A549 (cell line): ENCODE data around the gene OBSL1. TPM values are rescaled to one million over a fixed set of nuclear protein-coding genes. Genes with fewer than 3 reads are reported as not detected.

ENCODE experiments used
- ATAC-seq, 2 experiments: fragments of 200-7000 bp in 1 of 2; fragments of >200 bp in 1 of 2; cut with Nextera tagmentation in 1 of 2; cut with Tn5 transposase in 1 of 2; 3 replicates each; pipeline versions ENCODE4 v1.8.0 to v1.9.1; 2018 to 2020; ENCODE audit warnings: mild to moderate bottlenecking in 1 of 2, moderate library complexity in 1 of 2
- CTCF ChIA-PET: fragments of 300-600 bp; sonication (Branson Sonifier 250); formaldehyde crosslinking; extraction: SDS; loops from one replicate; lab custom pipeline; 2021; ENCODE audit warnings: antibody characterized with exemption, inconsistent platforms; lab: Yijun Ruan, JAX
- POLR2A ChIA-PET: fragments of 350-600 bp; formaldehyde crosslinking; extraction: SDS; loops from one replicate; lab custom pipeline; 2021; ENCODE audit warnings: antibody characterized with exemption, inconsistent platforms; lab: Yijun Ruan, JAX
- DNase-seq, 2 experiments: peaks; one replicate each; pipeline versions ENCODE4 v3.0.0 to v3.0.0-alpha.2; 2011 to 2016; ENCODE audit warnings: low read depth in 1 of 2, low spot score in 1 of 2
- FAIRE-seq: peaks from 2 replicates; lab custom pipeline; 2011; peaks lifted over from hg19 to GRCh38; lab: Jason Lieb, UNC
- H3K27ac ChIP-seq, 2 experiments: fragments of >200 bp; sonication (Bioruptor Twin); formaldehyde crosslinking; 3 replicates each; pipeline ENCODE4 v1.5.1; 2016 to 2017
- H3K4me1 ChIP-seq: fragments of >200 bp; sonication (Bioruptor Twin); formaldehyde crosslinking; 3 replicates; pipeline ENCODE4 v1.6.1; 2016
- H3K4me2 ChIP-seq: fragments of >200 bp; sonication (Bioruptor Twin); formaldehyde crosslinking; 3 replicates; pipeline ENCODE4 v1.6.1; 2016
- H3K4me3 ChIP-seq: fragments of >200 bp; sonication (Bioruptor Twin); formaldehyde crosslinking; 3 replicates; pipeline ENCODE4 v1.5.1; 2016
- H3K9me3 ChIP-seq: fragments of >200 bp; sonication (Bioruptor Twin); formaldehyde crosslinking; 3 replicates; pipeline ENCODE4 v1.6.1; 2016
- BHLHE40 ChIP-seq: IDR thresholded peaks from 2 replicates; pipeline ENCODE4 v1.6.1; 2012; ENCODE audit warnings: low read depth, low read length, inconsistent platforms
- CBX2 ChIP-seq: fragments of 200-600 bp; sonication (generic); IDR thresholded peaks from 2 replicates; pipeline ENCODE4 v1.6.1; 2016; ENCODE audit warnings: low read depth, mild to moderate bottlenecking, borderline replicate concordance
- CBX8 ChIP-seq: fragments of 200-600 bp; sonication (generic); IDR thresholded peaks from 2 replicates; pipeline ENCODE4 v1.6.1; 2016
- CEBPB ChIP-seq, 2 experiments: fragments of >200 bp in 1 of 2; sonication (Bioruptor Twin) in 1 of 2; formaldehyde crosslinking in 1 of 2; IDR thresholded peaks; 2 replicates each; pipeline ENCODE4 v1.6.1; 2012 to 2016
- CHD2 ChIP-seq: fragments of 150-350 bp; IDR thresholded peaks from 2 replicates; pipeline ENCODE4 v1.6.1; 2014; ENCODE audit warnings: low read length; ENCODE audit not compliant: partially characterized antibody
- FOSB ChIP-seq: fragments of 250-450 bp; sonication (Bioruptor Pico); IDR thresholded peaks from 2 replicates; pipeline ENCODE4 v1.5.0; 2020; ENCODE audit warnings: mild to moderate bottlenecking, moderate library complexity
- FOXS1 ChIP-seq: fragments of 250-450 bp; sonication (Bioruptor Pico); IDR thresholded peaks from 2 replicates; pipeline ENCODE4 v1.5.0; 2020; ENCODE audit warnings: mild to moderate bottlenecking, moderate library complexity
- HDAC2 ChIP-seq: fragments of 200-600 bp; sonication (generic); IDR thresholded peaks from 2 replicates; pipeline ENCODE4 v1.6.1; 2016
- HOXA7 ChIP-seq: fragments of 250-450 bp; sonication (Bioruptor Pico); IDR thresholded peaks from 2 replicates; pipeline ENCODE4 v1.5.0; 2020; ENCODE audit warnings: mild to moderate bottlenecking, moderate library complexity
- HOXB5 ChIP-seq: fragments of 250-450 bp; sonication (Bioruptor Pico); IDR thresholded peaks from 2 replicates; pipeline ENCODE4 v1.5.0; 2020; ENCODE audit warnings: mild to moderate bottlenecking, moderate library complexity
- MAFK ChIP-seq: fragments of 450-650 bp; IDR thresholded peaks from 2 replicates; pipeline ENCODE4 v1.6.1; 2014; ENCODE audit not compliant: partially characterized antibody
- MYC ChIP-seq: IDR thresholded peaks from 2 replicates; pipeline ENCODE4 v1.6.1; 2012; ENCODE audit warnings: mild to moderate bottlenecking, inconsistent platforms, low read length, improper control_type of control experiment, borderline replicate concordance
- NPAS2 ChIP-seq: fragments of 250-450 bp; sonication (Bioruptor Pico); IDR thresholded peaks from 2 replicates; pipeline ENCODE4 v1.8.0; 2022; ENCODE audit warnings: mild to moderate bottlenecking, moderate library complexity, borderline replicate concordance
- POLR2A ChIP-seq: IDR thresholded peaks from 2 replicates; pipeline ENCODE4 v1.6.1; 2012; ENCODE audit warnings: mild to moderate bottlenecking, low read length
- RARB ChIP-seq: fragments of 250-450 bp; sonication (Bioruptor Pico); IDR thresholded peaks from 2 replicates; pipeline ENCODE4 v1.8.0; 2021; ENCODE audit warnings: mild to moderate bottlenecking, moderate library complexity
- RFX5 ChIP-seq: fragments of 450-650 bp; IDR thresholded peaks from 2 replicates; pipeline ENCODE4 v1.7.1; 2014; ENCODE audit warnings: antibody characterized with exemption, mild to moderate bottlenecking, moderate library complexity
- SMC3 ChIP-seq: fragments of >200 bp; sonication (Bioruptor Twin); formaldehyde crosslinking; IDR thresholded peaks from 3 replicates; pipeline ENCODE4 v1.6.1; 2018; ENCODE audit warnings: inconsistent platforms
- SREBF2 ChIP-seq: fragments of 450-650 bp; IDR thresholded peaks from 2 replicates; pipeline ENCODE4 v1.6.1; 2014; ENCODE audit warnings: mild to moderate bottlenecking, moderate library complexity
- ZC3H11A ChIP-seq: fragments of 450-650 bp; IDR thresholded peaks from 2 replicates; pipeline ENCODE4 v1.6.1; 2014; ENCODE audit warnings: antibody characterized with exemption, mild to moderate bottlenecking
- ZFP36 ChIP-seq: fragments of 450-650 bp; IDR thresholded peaks from 2 replicates; pipeline ENCODE4 v1.6.1; 2014; ENCODE audit warnings: borderline replicate concordance; ENCODE audit not compliant: partially characterized antibody
- ZSCAN20 ChIP-seq: fragments of 250-450 bp; sonication (Bioruptor Pico); IDR thresholded peaks from 2 replicates; pipeline ENCODE4 v1.8.0; 2022; ENCODE audit warnings: mild to moderate bottlenecking, moderate library complexity
- WGBS: methylation state at CpG from one replicate; pipeline ENCODE4 v1.1.6; 2017; ENCODE audit errors: missing lambda C conversion rate; 5-methylcytosine and 5-hydroxymethylcytosine counted together
- polyA plus RNA-seq, 4 experiments: library from polyadenylated mRNA; depleted of rRNA in 3 of 4; stranded (reverse); fragments of >200 nt; fragmentation: RNase III in 1 of 4; extraction: RNeasy Plus Mini Kit Qiagen cat#74134 plus additional on column Dnase treatment in 1 of 4; gene quantifications; 2 replicates in 3 of 4; 3 replicates in 1 of 4; pipeline ENCODE4 v1.2.3, GENCODE V29; 2011 to 2017
- TF ChIP-seq, protein P1 (sequence below): fragments of >200 bp; sonication (Bioruptor Twin); formaldehyde crosslinking; IDR thresholded peaks from 2 replicates; pipeline ENCODE4 v1.6.1; 2016
- TF ChIP-seq, protein P2 (sequence below): IDR thresholded peaks from 2 replicates; pipeline ENCODE4 v1.6.1; 2012
- TF ChIP-seq, protein P3 (sequence below): fragments of 200-600 bp; sonication (generic); IDR thresholded peaks from 2 replicates; pipeline ENCODE4 v1.6.1; 2016; ENCODE audit warnings: antibody characterized with exemption, mild to moderate bottlenecking, moderate library complexity
- TF ChIP-seq, protein P4 (sequence below): fragments of 250-450 bp; sonication (Bioruptor Pico); IDR thresholded peaks from 2 replicates; pipeline ENCODE4 v1.5.0; 2020; ENCODE audit warnings: low read depth, mild to moderate bottlenecking, moderate library complexity
- TF ChIP-seq, protein P5 (sequence below): fragments of 450-650 bp; IDR thresholded peaks from 2 replicates; pipeline ENCODE4 v1.6.1; 2014; ENCODE audit warnings: antibody characterized with exemption

Gene OBSL1
- polyA plus RNA-seq, 2 of the 4 experiments (the other 2 are of a cell fraction) = 14.4 to 31.8 TPM

DNA sequence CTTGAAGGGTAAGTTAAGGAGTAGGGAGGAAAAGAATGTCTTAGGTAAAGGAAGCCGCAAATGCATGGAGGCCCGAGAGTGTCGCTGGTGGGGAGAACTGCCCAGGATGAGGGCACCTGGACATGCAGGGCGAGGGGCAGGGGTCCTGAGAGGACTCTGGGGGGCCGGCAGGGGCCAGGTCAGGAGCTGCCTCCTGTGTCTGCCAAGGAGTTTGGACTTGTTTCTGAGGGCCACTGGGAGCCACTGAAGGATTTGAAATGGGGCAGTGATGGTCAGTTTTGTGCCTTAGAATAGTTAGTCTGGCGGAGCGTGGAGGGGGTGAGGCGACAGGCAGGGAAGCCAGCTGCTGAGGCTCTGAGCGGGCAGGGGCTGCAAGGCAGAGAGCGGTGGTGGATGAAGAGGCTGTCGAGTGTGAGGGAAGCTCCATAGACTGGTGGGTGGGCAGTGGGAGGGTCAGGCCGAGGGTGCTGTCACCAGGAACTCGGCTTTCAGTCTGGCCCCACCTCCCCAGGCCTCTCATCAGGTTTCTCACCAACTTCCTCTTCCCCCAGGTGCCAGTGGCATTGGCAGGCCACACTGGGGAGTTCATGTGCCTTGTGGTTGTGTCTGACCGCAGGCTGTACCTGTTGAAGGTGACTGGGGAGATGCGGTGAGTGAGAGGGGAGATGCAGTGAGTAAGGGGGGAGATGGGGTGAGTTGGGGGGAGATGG is 41.4 kb upstream of the OBSL1 start:
- no peak for TF ChIP-seq HDAC2
- no peak for TF ChIP-seq NPAS2 (CRISPR knock-in tag)
- no peak for TF ChIP-seq HOXB5 (CRISPR knock-in tag)
- TF ChIP-seq CBX8 = no peak
- no peak for TF ChIP-seq CHD2
- TF ChIP-seq SREBF2 = no peak
- TF ChIP-seq MAFK = no peak
- TF ChIP-seq BHLHE40 = no peak
- no peak for TF ChIP-seq FOXS1
- H3K4me2 ChIP-seq = no peak overlapping the region
- WGBS = 87% methylated on average over 13 of the region's 15 CpGs
- no peak for FAIRE-seq
- H3K4me3 ChIP-seq = no peak overlapping the region
- H3K4me1 ChIP-seq = no peaks in the 10 kb centered on the region
- ChIA-PET CTCF (interaction anchor here (1.0 to 1.7 kb wide), 2 partner anchors 10 to 1961 kb away, joined by 3 to 5 read pairs; no protein-coding TSS in a partner anchor), POLR2A (no interaction called here)
- no peak for DNase-seq
- no peaks in the 10 kb centered on the region for H3K9me3 ChIP-seq
- H3K27ac ChIP-seq = no peak overlapping the region
- ATAC-seq = no peak

DNA sequence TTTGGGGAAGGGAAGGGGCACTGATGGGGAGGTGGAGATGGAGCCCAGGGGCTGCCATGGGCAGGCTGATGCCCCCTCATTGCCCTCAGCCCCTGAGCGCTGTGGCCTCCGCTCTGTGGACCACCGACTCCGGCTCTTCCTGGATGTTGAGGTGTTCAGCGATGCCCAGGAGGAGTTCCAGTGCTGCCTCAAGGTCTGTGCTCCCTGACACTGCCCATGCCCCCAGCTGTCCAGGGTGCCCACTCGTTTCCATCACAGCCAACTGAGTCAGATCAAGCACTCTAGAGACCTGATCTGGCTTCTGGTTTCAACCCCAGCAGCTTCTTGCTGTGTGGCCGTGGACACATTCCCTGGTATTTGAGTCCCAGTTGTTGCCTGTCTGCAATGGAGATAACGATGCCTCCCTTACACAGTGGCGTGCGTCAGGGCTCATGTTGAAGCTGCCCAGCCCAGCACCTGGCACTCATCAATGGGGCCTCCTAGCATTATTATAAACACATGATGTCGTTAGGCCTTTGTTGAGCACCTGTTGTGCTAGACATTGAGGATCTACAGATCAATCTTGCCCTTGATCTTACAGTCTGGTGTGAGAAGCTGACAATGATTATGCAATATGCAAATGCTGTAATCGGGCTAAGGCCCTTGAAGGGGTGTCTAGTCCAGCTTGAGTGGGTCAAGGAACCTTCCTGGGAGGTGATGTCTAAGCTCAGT is 40.7 kb upstream of the OBSL1 start:
- TF ChIP-seq, protein P1, sequence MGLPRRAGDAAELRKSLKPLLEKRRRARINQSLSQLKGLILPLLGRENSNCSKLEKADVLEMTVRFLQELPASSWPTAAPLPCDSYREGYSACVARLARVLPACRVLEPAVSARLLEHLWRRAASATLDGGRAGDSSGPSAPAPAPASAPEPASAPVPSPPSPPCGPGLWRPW = no peak
- TF ChIP-seq POLR2A = no peak
- TF ChIP-seq ZSCAN20 (CRISPR knock-in tag) = no peak
- TF ChIP-seq, protein P2, sequence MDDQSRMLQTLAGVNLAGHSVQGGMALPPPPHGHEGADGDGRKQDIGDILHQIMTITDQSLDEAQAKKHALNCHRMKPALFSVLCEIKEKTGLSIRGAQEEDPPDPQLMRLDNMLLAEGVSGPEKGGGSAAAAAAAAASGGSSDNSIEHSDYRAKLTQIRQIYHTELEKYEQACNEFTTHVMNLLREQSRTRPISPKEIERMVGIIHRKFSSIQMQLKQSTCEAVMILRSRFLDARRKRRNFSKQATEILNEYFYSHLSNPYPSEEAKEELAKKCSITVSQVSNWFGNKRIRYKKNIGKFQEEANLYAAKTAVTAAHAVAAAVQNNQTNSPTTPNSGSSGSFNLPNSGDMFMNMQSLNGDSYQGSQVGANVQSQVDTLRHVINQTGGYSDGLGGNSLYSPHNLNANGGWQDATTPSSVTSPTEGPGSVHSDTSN = no peak
- TF ChIP-seq HOXB5 (CRISPR knock-in tag) = no peak
- no peak for TF ChIP-seq FOSB
- TF ChIP-seq MYC = no peak
- TF ChIP-seq HOXA7 = no peak
- no peak for TF ChIP-seq CBX8
- TF ChIP-seq, protein P3, sequence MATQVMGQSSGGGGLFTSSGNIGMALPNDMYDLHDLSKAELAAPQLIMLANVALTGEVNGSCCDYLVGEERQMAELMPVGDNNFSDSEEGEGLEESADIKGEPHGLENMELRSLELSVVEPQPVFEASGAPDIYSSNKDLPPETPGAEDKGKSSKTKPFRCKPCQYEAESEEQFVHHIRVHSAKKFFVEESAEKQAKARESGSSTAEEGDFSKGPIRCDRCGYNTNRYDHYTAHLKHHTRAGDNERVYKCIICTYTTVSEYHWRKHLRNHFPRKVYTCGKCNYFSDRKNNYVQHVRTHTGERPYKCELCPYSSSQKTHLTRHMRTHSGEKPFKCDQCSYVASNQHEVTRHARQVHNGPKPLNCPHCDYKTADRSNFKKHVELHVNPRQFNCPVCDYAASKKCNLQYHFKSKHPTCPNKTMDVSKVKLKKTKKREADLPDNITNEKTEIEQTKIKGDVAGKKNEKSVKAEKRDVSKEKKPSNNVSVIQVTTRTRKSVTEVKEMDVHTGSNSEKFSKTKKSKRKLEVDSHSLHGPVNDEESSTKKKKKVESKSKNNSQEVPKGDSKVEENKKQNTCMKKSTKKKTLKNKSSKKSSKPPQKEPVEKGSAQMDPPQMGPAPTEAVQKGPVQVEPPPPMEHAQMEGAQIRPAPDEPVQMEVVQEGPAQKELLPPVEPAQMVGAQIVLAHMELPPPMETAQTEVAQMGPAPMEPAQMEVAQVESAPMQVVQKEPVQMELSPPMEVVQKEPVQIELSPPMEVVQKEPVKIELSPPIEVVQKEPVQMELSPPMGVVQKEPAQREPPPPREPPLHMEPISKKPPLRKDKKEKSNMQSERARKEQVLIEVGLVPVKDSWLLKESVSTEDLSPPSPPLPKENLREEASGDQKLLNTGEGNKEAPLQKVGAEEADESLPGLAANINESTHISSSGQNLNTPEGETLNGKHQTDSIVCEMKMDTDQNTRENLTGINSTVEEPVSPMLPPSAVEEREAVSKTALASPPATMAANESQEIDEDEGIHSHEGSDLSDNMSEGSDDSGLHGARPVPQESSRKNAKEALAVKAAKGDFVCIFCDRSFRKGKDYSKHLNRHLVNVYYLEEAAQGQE = no peak
- no peak for TF ChIP-seq CBX2
- TF ChIP-seq, protein P4, sequence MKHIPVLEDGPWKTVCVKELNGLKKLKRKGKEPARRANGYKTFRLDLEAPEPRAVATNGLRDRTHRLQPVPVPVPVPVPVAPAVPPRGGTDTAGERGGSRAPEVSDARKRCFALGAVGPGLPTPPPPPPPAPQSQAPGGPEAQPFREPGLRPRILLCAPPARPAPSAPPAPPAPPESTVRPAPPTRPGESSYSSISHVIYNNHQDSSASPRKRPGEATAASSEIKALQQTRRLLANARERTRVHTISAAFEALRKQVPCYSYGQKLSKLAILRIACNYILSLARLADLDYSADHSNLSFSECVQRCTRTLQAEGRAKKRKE = no peak
- no peak for TF ChIP-seq RARB (CRISPR knock-in tag)
- no peak for TF ChIP-seq SMC3
- TF ChIP-seq RFX5 = no peak
- TF ChIP-seq, protein P5, sequence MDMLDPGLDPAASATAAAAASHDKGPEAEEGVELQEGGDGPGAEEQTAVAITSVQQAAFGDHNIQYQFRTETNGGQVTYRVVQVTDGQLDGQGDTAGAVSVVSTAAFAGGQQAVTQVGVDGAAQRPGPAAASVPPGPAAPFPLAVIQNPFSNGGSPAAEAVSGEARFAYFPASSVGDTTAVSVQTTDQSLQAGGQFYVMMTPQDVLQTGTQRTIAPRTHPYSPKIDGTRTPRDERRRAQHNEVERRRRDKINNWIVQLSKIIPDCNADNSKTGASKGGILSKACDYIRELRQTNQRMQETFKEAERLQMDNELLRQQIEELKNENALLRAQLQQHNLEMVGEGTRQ = no peak
- TF ChIP-seq CEBPB (IDR thresholded peaks at IDR 0.05) = no peak
- TF ChIP-seq ZFP36 = no peak
- TF ChIP-seq ZC3H11A = no peak
- ATAC-seq (no peak), DNase-seq (no peak), FAIRE-seq (no peak)
- Histone ChIP-seq H3K27ac (no peak overlapping the region), H3K4me2 (no peak overlapping the region), H3K4me3 (no peak overlapping the region), H3K9me3 (no peaks in the 10 kb centered on the region), H3K4me1 (no peaks in the 10 kb centered on the region)
- ChIA-PET POLR2A (no interaction called here), CTCF (interaction anchor here (1.0 to 1.7 kb wide), 2 partner anchors 9 to 1962 kb away, joined by 3 to 5 read pairs; no protein-coding TSS in a partner anchor)
- WGBS = 76% methylated on average over 12 of the region's 12 CpGs
